GM19455 (cell line): ENCODE data around the gene HSF5.

Experiments
- ATAC-seq: cut with Tn5 transposase; IDR thresholded peaks from one replicate; pipeline ENCODE4 v1.9.1; 2021; ENCODE audit not compliant: unreplicated experiment

The HSF5 gene

GRCh38 chr17:58371300-58371950, 116.8 kb downstream of the HSF5 start:
- no peak for ATAC-seq

- no peak for ATAC-seq
These were observed 117.5 kb downstream of the HSF5 start for GRCh38 chr17:58370716-58371115.

- no peak for ATAC-seq
These were observed 117.9 kb downstream of the HSF5 start for GRCh38 chr17:58370309-58370708.
